ENCODE measurements around the gene CCNT2. TPM values are rescaled to one million over a fixed set of nuclear protein-coding genes. Genes with fewer than 3 reads are reported as not detected.

The CCNT2 gene
- total RNA-seq, 1 donor from 2014 or later: 108 TPM

- Histone ChIP-seq H3K4me3 (no peak overlapping the region), H4K20me1 (ENCODE audit: low read depth) (no peaks in the 10 kb centered on the region), H2AFZ (replicated peaks) (no peak overlapping the region), H3K36me3 (no peaks in the 10 kb centered on the region), H3K4me2 (no peak overlapping the region), H3K79me2 (ENCODE audit: low read depth) (no peaks in the 10 kb centered on the region), H3F3A (ENCODE audit: low read depth) (no peaks in the 10 kb centered on the region), H3K27ac (no peak overlapping the region), H3K27me3 (no peaks in the 10 kb centered on the region), H3K4me1 (no peaks in the 10 kb centered on the region), H3K9ac (no peak overlapping the region), H3K9me3 (ENCODE audit: low read depth) (no peaks in the 10 kb centered on the region)
- no peaks in the 10 kb centered on the region for H3K4me1 Mint-ChIP-seq
- no peaks in the 10 kb centered on the region for H3K27me3 Mint-ChIP-seq (ENCODE audit: insufficient read depth, low read depth)
- H3K9me3 Mint-ChIP-seq: peaks cover 2% of the 10 kb centered on the region
- DNase-seq (ENCODE audit: low spot score): no peak
- peaks cover 2% of the 10 kb centered on the region for H3K36me3 Mint-ChIP-seq
- H3K27ac Mint-ChIP-seq: no peak overlapping the region
- TF ChIP-seq CTCF (IDR thresholded peaks at IDR 0.05) (no peak), EZH2phosphoT487 (IDR thresholded peaks at IDR 0.05) (no peak), EZH2 (IDR thresholded peaks at IDR 0.05) (no peak)
- no peak overlapping the region for H3K4me3 Mint-ChIP-seq
Observed at GRCh38 chr2:134875309-134875708, 43.3 kb upstream of the CCNT2 start.

DNA sequence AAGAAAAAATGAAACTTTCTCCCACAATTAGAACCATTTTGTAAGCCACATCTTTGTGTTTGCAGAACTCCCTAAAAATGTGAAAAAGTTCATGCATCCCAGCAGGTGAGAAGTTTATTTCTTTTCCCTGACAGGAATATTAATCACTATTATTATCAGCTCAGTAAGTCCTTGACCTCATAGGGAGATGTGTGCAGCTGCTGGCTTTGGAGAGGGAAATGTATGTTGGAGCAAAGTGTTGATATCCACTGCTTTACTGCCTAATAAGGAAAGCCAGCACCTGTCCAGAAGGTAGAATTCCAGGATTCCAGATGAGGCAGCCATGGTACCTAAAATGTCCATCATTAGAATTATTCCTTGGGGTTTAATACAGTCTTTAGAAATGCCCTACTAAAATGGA, 35.8 kb upstream of the CCNT2 start:
- Mint-ChIP-seq H3K4me3 (no peak overlapping the region), H3K27ac (no peak overlapping the region), H3K27me3 (ENCODE audit: insufficient read depth, low read depth) (no peaks in the 10 kb centered on the region), H3K36me3 (peaks cover 2% of the 10 kb centered on the region), H3K9me3 (peaks cover 2% of the 10 kb centered on the region), H3K4me1 (no peaks in the 10 kb centered on the region)
- Histone ChIP-seq H3F3A (ENCODE audit: low read depth) (no peaks in the 10 kb centered on the region), H3K27ac (no peak overlapping the region), H3K36me3 (no peaks in the 10 kb centered on the region), H3K4me1 (no peaks in the 10 kb centered on the region), H3K4me2 (no peak overlapping the region), H3K27me3 (no peaks in the 10 kb centered on the region), H3K9me3 (ENCODE audit: low read depth) (no peaks in the 10 kb centered on the region), H2AFZ (replicated peaks) (no peak overlapping the region), H3K79me2 (ENCODE audit: low read depth) (no peaks in the 10 kb centered on the region), H3K4me3 (no peak overlapping the region), H3K9ac (no peak overlapping the region), H4K20me1 (ENCODE audit: low read depth) (no peaks in the 10 kb centered on the region)
- TF ChIP-seq CTCF (IDR thresholded peaks at IDR 0.05) (no peak), EZH2phosphoT487 (IDR thresholded peaks at IDR 0.05) (no peak), EZH2 (IDR thresholded peaks at IDR 0.05) (no peak)
- DNase-seq (ENCODE audit: low spot score): no peak

DNA sequence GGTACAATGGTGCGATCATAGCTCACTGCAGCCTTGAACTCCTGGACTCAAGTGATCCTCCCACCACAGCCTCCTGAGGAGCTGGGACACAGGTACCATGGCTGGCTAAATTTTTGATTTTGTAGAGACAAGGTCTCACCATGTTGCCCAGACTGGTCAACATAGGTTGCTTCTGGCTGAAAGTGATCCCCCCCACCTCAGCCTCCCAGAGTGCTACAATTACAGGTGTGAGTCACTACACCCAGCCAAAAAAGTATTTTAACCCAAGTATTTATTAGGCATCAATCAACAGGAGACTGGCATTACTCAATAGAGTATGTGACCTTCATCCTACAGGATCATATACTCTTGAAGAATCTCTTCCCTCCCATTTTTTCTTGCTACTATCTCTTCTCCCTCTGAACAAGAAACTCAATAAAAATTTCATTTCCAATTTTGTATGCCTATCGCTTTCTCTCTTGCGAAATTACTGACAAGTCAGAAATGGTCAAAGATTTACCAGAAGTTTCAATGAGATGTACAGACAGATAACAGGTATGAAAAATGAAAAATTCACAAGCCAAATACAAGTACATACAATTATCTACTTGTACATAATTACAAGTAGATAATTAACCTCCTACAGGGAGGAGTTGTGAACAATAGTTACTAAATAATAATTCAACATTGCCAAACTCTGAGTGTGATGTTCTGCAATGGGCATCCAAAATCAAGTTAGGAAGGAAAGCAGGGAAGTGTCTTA, 34.9 kb upstream of the CCNT2 start:
- H3K27me3 Mint-ChIP-seq (ENCODE audit: insufficient read depth, low read depth): no peaks in the 10 kb centered on the region
- no peaks in the 10 kb centered on the region for H3K36me3 ChIP-seq
- H3K79me2 ChIP-seq (ENCODE audit: low read depth): no peaks in the 10 kb centered on the region
- H4K20me1 ChIP-seq (ENCODE audit: low read depth): no peaks in the 10 kb centered on the region
- H3K9ac ChIP-seq: no peak overlapping the region
- no peaks in the 10 kb centered on the region for H3K4me1 ChIP-seq
- TF ChIP-seq EZH2phosphoT487 (IDR thresholded peaks at IDR 0.05) (no peak), EZH2 (IDR thresholded peaks at IDR 0.05) (no peak), CTCF (IDR thresholded peaks at IDR 0.05) (no peak)
- no peaks in the 10 kb centered on the region for H3K4me1 Mint-ChIP-seq
- no peaks in the 10 kb centered on the region for H3K9me3 Mint-ChIP-seq
- H3K4me3 Mint-ChIP-seq: no peak overlapping the region
- H3K4me2 ChIP-seq: no peak overlapping the region
- H3K27me3 ChIP-seq: no peaks in the 10 kb centered on the region
- H2AFZ ChIP-seq (replicated peaks): no peak overlapping the region
- no peak overlapping the region for H3K27ac Mint-ChIP-seq
- H3K4me3 ChIP-seq: no peak overlapping the region
- peaks cover 2% of the 10 kb centered on the region for H3K36me3 Mint-ChIP-seq
- no peak for DNase-seq (ENCODE audit: low spot score)
- H3K27ac ChIP-seq: no peak overlapping the region
- no peaks in the 10 kb centered on the region for H3K9me3 ChIP-seq (ENCODE audit: low read depth)
- no peaks in the 10 kb centered on the region for H3F3A ChIP-seq (ENCODE audit: low read depth)
